HG02938 (cell line): Measurements from ENCODE around the gene SPINDOC.
A peak's percentile ranks its signal among the peaks of the same experiment; 100 is the strongest.
"Not testable (repeated sequence)": the region's sequence is repeated elsewhere in the genome, so short reads cannot be mapped to it uniquely, and the experiment has no call there.

Experiments used
- ATAC-seq: cut with Tn5 transposase; IDR thresholded peaks from one replicate; pipeline ENCODE4 v1.9.1; 2021; ENCODE audit warnings: mild to moderate bottlenecking, moderate library complexity; ENCODE audit not compliant: unreplicated experiment

The SPINDOC gene

GRCh38 chr11:63851364-63851763, 38.1 kb downstream of the SPINDOC start:
- no peak for ATAC-seq

- ATAC-seq = no peak
These were observed 40.2 kb downstream of the SPINDOC start for GRCh38 chr11:63853476-63853875.

DNA sequence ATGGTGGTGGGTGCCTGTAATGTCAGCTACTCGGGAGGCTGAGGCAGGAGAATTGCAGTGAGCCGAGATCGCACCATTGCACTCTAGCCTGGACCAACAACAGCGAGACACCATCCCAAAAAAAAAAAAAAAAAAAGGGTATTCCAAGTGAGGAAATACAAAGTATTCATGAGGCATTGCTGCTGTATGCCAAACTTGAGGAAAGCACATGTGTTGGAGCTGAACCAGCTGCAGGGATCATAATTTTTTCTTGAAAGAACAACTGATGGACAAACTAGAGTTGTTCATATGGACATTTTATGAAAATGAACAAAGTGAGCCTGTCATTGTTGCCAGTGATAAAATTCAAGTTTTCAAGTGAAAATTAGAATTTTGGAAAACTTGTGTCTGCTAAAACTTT, 41.4 kb downstream of the SPINDOC start:
- ATAC-seq = no peak

DNA sequence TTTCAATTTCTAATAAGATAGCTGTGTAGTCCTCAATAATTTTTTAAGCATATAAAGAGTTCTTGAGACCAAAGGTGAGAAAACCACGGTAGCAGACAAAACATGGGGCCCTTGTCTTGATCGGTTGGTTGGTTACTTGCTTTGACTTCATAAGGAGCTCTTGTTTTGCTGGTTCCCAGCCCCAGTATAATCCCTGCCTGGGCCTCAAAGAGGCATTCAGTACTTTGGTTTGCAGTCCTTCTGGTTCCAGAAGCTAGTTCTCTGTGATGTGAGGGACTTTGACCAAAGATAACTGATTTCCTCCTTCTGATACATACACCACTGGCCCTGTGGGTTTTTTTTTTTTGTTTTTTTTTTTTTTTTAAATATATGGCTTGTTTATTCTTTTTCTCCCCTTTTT, 42.7 kb downstream of the SPINDOC start:
- ATAC-seq = no peak

DNA sequence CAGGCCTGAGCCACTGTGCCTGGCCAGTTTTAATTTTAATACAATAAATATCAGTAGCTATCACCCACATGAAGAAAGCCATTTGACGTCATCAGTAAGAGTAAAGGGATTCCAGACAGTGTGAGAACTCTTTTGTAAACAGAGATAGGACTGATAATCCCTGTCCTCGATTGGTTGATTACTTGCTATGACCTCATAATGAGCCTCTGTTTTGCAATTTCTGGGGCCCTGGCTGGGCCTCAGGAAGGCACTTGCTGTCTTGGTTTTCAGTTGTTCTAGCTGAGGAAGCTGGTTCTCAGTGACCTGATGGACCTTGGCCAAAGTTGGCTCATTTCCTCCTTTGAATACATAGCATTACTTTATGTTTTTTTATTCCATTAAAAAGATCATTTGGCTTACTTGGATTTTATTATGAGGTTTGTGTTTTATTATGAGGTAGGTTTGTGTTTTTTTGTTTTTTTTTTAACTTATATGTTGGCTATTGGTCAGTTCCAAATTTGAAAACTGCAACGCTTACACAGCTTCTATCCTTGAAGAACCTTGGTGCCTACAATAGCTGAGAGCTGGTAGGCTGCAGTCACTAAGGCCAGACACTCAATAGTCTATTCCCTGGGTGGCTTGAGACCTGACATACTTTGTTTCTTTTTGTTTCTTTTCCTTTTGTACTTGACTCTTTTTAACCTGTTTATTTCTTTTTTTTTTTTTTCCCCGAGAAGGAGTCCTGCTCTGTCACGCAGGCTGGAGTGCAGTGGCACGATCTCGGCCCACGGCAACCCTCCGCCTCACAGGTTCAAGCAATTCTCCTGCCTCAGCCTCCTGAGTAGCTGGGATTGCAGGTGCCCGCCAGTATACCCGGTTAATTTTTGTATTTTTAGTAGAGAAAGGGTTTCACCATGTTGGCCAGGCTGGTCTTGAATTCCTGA, 45.6 kb downstream of the SPINDOC start:
- no peak for ATAC-seq

- no peak for ATAC-seq
These were observed 49.7 kb downstream of the SPINDOC start for GRCh38 chr11:63862923-63863322.

GRCh38 chr11:63863620-63864019, 50.4 kb downstream of the SPINDOC start:
- not testable (repeated sequence) for ATAC-seq

- ATAC-seq = peak; percentile 81
These were observed 53.0 kb downstream of the SPINDOC start for GRCh38 chr11:63866211-63866610.

- ATAC-seq = no peak
These were observed 54.3 kb downstream of the SPINDOC start for GRCh38 chr11:63867511-63867910.

GRCh38 chr11:63868399-63869064, 55.3 kb downstream of the SPINDOC start:
- no peak for ATAC-seq

DNA sequence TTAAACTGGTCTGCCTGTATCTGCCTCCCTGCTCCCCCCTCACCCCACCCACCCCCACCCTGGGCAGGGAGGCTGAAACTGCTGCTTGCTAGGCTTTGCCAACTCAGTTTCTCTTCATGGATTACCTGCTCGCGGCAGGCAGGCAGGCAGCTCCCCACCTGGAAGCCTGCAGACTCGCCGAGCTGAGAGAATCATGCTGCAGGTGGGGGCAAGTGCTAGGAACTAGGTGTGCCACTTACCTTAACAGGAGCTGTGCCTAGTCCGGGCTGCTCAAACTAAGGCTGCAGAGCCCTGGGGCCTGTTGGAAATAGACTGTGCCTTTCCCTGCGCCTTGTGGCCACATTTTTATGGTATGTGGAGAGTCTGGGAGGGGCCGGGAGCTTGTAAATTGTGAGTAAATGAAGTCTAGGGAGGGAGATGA, 55.9 kb downstream of the SPINDOC start:
- no peak for ATAC-seq

GRCh38 chr11:63869683-63870082, 56.4 kb downstream of the SPINDOC start:
- no peak for ATAC-seq

- no peak for ATAC-seq
These were observed 57.3 kb downstream of the SPINDOC start for GRCh38 chr11:63870351-63871140.

- peak; percentile 92 for ATAC-seq
These were observed 58.9 kb downstream of the SPINDOC start for GRCh38 chr11:63871962-63872799.

- no peak for ATAC-seq
These were observed 59.5 kb downstream of the SPINDOC start for GRCh38 chr11:63872800-63873197.

DNA sequence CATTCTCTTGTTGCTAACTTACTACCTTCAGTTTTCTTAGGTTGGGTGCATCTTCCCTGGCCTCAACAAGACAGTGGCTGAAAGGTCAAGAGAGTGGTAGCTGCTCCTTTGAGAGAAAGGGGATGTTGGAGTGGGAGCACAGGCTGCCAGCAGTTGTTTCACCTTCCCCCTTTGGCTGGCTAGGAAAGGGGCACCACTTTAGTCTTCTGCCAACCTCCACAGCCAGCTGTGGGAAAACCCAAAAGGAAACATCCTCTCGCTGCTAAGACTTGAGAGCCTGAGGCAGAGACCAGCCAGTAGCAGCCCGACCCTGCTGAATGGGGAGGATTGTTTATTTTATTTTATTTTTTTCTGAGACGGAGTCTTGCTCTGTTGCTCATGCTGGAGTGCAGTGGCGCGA, 60.1 kb downstream of the SPINDOC start:
- ATAC-seq = no peak

DNA sequence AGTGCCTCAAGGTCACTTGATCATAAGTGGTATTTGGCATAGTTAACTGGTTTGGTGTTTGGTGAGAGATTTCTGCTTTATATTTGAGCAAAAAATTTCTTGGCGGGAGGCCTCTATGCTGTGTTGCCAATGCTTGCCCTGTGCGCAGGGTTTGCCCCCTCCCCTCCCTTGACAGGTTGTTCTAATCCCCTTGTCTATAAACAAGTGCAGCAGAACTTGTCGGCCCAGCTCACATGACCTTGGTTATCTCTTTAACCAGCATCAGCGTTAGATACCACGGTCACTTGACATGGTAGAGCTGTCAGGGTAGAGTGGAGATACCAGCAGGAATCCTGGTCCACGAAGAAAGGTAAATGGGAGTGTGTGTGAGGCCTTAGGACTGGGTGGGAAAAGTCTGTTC, 61.3 kb downstream of the SPINDOC start:
- ATAC-seq = no peak

GRCh38 chr11:63875506-63876065, 62.3 kb downstream of the SPINDOC start:
- no peak for ATAC-seq

DNA sequence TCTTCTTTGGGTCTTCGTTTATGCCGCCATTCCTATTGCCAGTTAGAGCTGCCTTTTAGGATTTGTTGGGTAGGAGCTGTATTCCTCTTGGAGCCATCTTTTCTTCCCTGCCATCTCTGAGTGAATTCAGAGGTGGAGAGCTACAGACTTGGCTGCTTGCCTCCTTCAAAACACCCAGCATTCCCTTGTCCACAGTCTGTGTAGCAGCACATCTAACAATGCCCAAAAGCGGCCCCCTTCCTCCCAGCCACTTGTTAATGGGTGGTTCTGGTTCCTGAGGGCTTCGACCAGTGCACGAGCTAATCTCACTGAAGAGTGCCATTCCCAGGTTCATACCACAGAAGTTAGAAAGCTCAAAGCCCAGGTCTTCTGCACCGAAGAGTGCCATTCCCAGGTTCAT, 63.4 kb downstream of the SPINDOC start:
- no peak for ATAC-seq
